HepG2 (cell line): Measurements from ENCODE around the gene CD300A. TPM values are rescaled to one million over a fixed set of nuclear protein-coding genes. Genes with fewer than 3 reads are reported as not detected.

ENCODE experiments used
- ATAC-seq: fragments of 200-7000 bp; cut with Tn5 transposase; 3 replicates; pipeline ENCODE4 v1.9.1; 2020; ENCODE audit warnings: mild to moderate bottlenecking, moderate library complexity
- BruUV-seq: library from RNA; stranded (reverse); fragments of 400-500 nt; replicated peaks from 2 replicates; lab custom pipeline; 2021; lab: Mats Ljungman, UMichigan
- CTCF ChIA-PET: fragments of 300-600 bp; formaldehyde crosslinking; extraction: SDS; loops from one replicate; lab custom pipeline; 2021; ENCODE audit warnings: low total read pairs, inconsistent platforms, low intra/inter-chr PET ratio; lab: Yijun Ruan, JAX
- POLR2A ChIA-PET: fragments of 350-600 bp; sonication (Branson Sonifier 250); formaldehyde crosslinking; loops from one replicate; lab custom pipeline; 2020; ENCODE audit warnings: antibody characterized with exemption, inconsistent platforms; lab: Yijun Ruan, JAX
- DNase-seq: peaks from one replicate; pipeline ENCODE4 v3.0.0-alpha.2; 2015; ENCODE audit warnings: low spot score
- FAIRE-seq: peaks from 3 replicates; lab custom pipeline; 2011; peaks lifted over from hg19 to GRCh38; lab: Jason Lieb, UNC
- H2AFZ ChIP-seq: one replicate; pipeline ENCODE4 v1.6.1; 2011; ENCODE audit warnings: low read length, inconsistent platforms
- H3K27ac ChIP-seq: fragments of 300-600 bp; 3 replicates; pipeline ENCODE4 v1.8.0; 2011; ENCODE audit warnings: mixed run types, mild to moderate bottlenecking, mixed read lengths, low read length, inconsistent platforms; ENCODE audit not compliant: insufficient read depth; ENCODE audit errors: extremely low read length
- H3K27me3 ChIP-seq, 2 experiments: fragments of 200-600 bp in 1 of 2; 2 replicates in 1 of 2; 3 replicates in 1 of 2; pipeline versions ENCODE4 v1.6.0 to v1.8.0; 2011; ENCODE audit warnings: low read length in 2 of 2, mild to moderate bottlenecking in 2 of 2, moderate library complexity in 2 of 2, inconsistent platforms in 1 of 2; ENCODE audit not compliant: insufficient read depth in 2 of 2, control insufficient read depth in 1 of 2
- H3K36me3 ChIP-seq, 2 experiments: fragments of 200-600 bp in 1 of 2; replicated peaks in 1 of 2; 2 replicates in 1 of 2; 3 replicates in 1 of 2; pipeline versions ENCODE4 v1.5.1 to v1.8.0; 2011; ENCODE audit warnings: low read length in 2 of 2, inconsistent platforms in 1 of 2; ENCODE audit not compliant: insufficient read depth in 2 of 2, control insufficient read depth in 1 of 2
- H3K4me1 ChIP-seq: 2 replicates; pipeline ENCODE4 v1.5.1; 2012; ENCODE audit warnings: low read length, inconsistent platforms; ENCODE audit not compliant: insufficient read depth
- H3K4me2 ChIP-seq: 2 replicates; pipeline ENCODE4 v1.6.0; 2011; ENCODE audit warnings: low read depth, low read length, inconsistent platforms
- H3K4me3 ChIP-seq, 3 experiments: fragments of 200-600 bp in 1 of 3; sonication (generic), shearing (Covaris generic) in 1 of 3; replicated peaks in 1 of 3; 2 replicates each; pipeline ENCODE4 v1.5.1; 2011 to 2016; ENCODE audit warnings: low read length in 3 of 3, inconsistent platforms in 2 of 3, low read depth in 2 of 3, mild to moderate bottlenecking in 2 of 3, control low read depth in 1 of 3, mixed read lengths in 1 of 3; ENCODE audit not compliant: insufficient read depth in 1 of 3
- H3K79me2 ChIP-seq: one replicate; pipeline ENCODE4 v1.6.1; 2011; ENCODE audit warnings: low read length, inconsistent platforms; ENCODE audit not compliant: insufficient read depth
- H3K9ac ChIP-seq: 2 replicates; pipeline ENCODE4 v1.6.0; 2011; ENCODE audit warnings: mild to moderate bottlenecking, low read depth, low read length, inconsistent platforms; ENCODE audit not compliant: insufficient read depth
- H3K9me3 ChIP-seq: 2 replicates; pipeline ENCODE4 v1.5.1; 2012; ENCODE audit warnings: mild to moderate bottlenecking, low read length
- H4K20me1 ChIP-seq: 2 replicates; pipeline ENCODE4 v1.6.0; 2011; ENCODE audit warnings: inconsistent platforms, mild to moderate bottlenecking, low read length, moderate library complexity; ENCODE audit not compliant: insufficient read depth
- EP300 ChIP-seq, 3 experiments: sonication (generic) in 1 of 3; formaldehyde crosslinking in 1 of 3; IDR thresholded peaks; 2 replicates each; pipeline versions ENCODE4 v1.5.1 to v1.6.1; 2011 to 2020; ENCODE audit warnings: low read depth in 2 of 3, low read length in 2 of 3, borderline replicate concordance in 1 of 3, improper control_type of control experiment in 1 of 3, mild to moderate bottlenecking in 1 of 3, missing genetic modification reagents in 1 of 3, moderate library complexity in 1 of 3
- GABPB1 ChIP-seq: IDR thresholded peaks from 2 replicates; pipeline ENCODE4 v1.6.1; 2016; ENCODE audit warnings: mild to moderate bottlenecking, missing genetic modification reagents, moderate library complexity, missing compliant biosample characterization
- HNRNPK ChIP-seq: fragments of 200-400 bp; formaldehyde crosslinking; IDR thresholded peaks from 2 replicates; pipeline ENCODE4 v1.6.1; 2018; ENCODE audit warnings: low read length, low read depth, moderate library complexity, mild to moderate bottlenecking; ENCODE audit not compliant: poor library complexity, severe bottlenecking
- KLF16 ChIP-seq, 2 experiments: sonication (generic) in 1 of 2; formaldehyde crosslinking in 1 of 2; IDR thresholded peaks; 2 replicates each; pipeline versions ENCODE4 v1.6.1 to v1.8.0; 2016 to 2023; ENCODE audit warnings: missing genetic modification reagents in 2 of 2, missing compliant biosample characterization in 1 of 2
- MTF2 ChIP-seq: sonication (generic); formaldehyde crosslinking; IDR thresholded peaks from 2 replicates; pipeline ENCODE4 v1.5.0; 2020; ENCODE audit warnings: missing genetic modification reagents, borderline replicate concordance
- MXI1 ChIP-seq: IDR thresholded peaks from 3 replicates; pipeline ENCODE4 v1.6.1; 2012; ENCODE audit warnings: low read depth, low read length, inconsistent platforms, borderline replicate concordance
- MYPOP ChIP-seq: sonication (generic); formaldehyde crosslinking; IDR thresholded peaks from 2 replicates; pipeline ENCODE4 v1.8.1; 2023; ENCODE audit warnings: mild to moderate bottlenecking, moderate library complexity, missing genetic modification reagents
- NONO ChIP-seq, 2 experiments: fragments of 450-650 bp in 1 of 2; sonication (generic) in 1 of 2; formaldehyde crosslinking in 1 of 2; IDR thresholded peaks in 1 of 2; conservative IDR thresholded peaks in 1 of 2; 2 replicates each; pipeline versions ENCODE4 v1.6.1 to v1.8.0; 2017 to 2022; ENCODE audit warnings: mild to moderate bottlenecking in 1 of 2, missing genetic modification reagents in 1 of 2, moderate library complexity in 1 of 2
- RFXAP ChIP-seq: sonication (generic); formaldehyde crosslinking; IDR thresholded peaks from 2 replicates; pipeline ENCODE4 v1.4.0; 2020; ENCODE audit warnings: missing genetic modification reagents, borderline replicate concordance
- SMAD3 ChIP-seq: sonication (generic); formaldehyde crosslinking; IDR thresholded peaks from 2 replicates; pipeline ENCODE4 v1.4.0; 2020; ENCODE audit warnings: missing genetic modification reagents
- YY1 ChIP-seq: IDR thresholded peaks from 2 replicates; pipeline ENCODE4 v1.6.1; 2011; ENCODE audit warnings: low read length, low read depth, moderate library complexity, mild to moderate bottlenecking; ENCODE audit not compliant: insufficient read depth, insufficient replicate concordance
- ZBTB14 ChIP-seq: sonication (generic); formaldehyde crosslinking; IDR thresholded peaks from 2 replicates; pipeline ENCODE4 v1.4.0; 2020; ENCODE audit warnings: missing genetic modification reagents
- ZBTB3 ChIP-seq: sonication (generic); formaldehyde crosslinking; IDR thresholded peaks from 2 replicates; pipeline ENCODE4 v1.4.0; 2020; ENCODE audit warnings: low read depth, mild to moderate bottlenecking, moderate library complexity, missing genetic modification reagents, borderline replicate concordance
- ZBTB42 ChIP-seq: sonication (generic); formaldehyde crosslinking; IDR thresholded peaks from 2 replicates; pipeline ENCODE4 v1.5.0; 2020; ENCODE audit warnings: mild to moderate bottlenecking, missing genetic modification reagents
- ZFP82 ChIP-seq: sonication (generic); formaldehyde crosslinking; IDR thresholded peaks from 2 replicates; pipeline ENCODE4 v1.5.1; 2020; ENCODE audit warnings: mild to moderate bottlenecking, missing genetic modification reagents, borderline replicate concordance
- ZNF138 ChIP-seq: sonication (generic); formaldehyde crosslinking; IDR thresholded peaks from 2 replicates; pipeline ENCODE4 v1.5.0; 2020; ENCODE audit warnings: mild to moderate bottlenecking, low read depth, missing genetic modification reagents
- ZNF383 ChIP-seq: sonication (generic); formaldehyde crosslinking; IDR thresholded peaks from 2 replicates; pipeline ENCODE4 v1.4.0; 2020; ENCODE audit warnings: missing genetic modification reagents, mild to moderate bottlenecking, borderline replicate concordance
- ZNF510 ChIP-seq: sonication (generic); formaldehyde crosslinking; IDR thresholded peaks from 2 replicates; pipeline ENCODE4 v1.4.0; 2020; ENCODE audit warnings: low read depth, mild to moderate bottlenecking, missing genetic modification reagents
- ZNF83 ChIP-seq: sonication (generic); formaldehyde crosslinking; IDR thresholded peaks from 2 replicates; pipeline ENCODE4 v1.4.0; 2020; ENCODE audit warnings: missing genetic modification reagents, mild to moderate bottlenecking, borderline replicate concordance
- WGBS: methylation state at CpG from one replicate; pipeline ENCODE4 v1.1.6; 2017; ENCODE audit warnings: low lambda C conversion rate; 5-methylcytosine and 5-hydroxymethylcytosine counted together
- in situ Hi-C: cut with HindIII; loops from 2 replicates; pipeline ENCODE4 v1.10.0; 2017; ENCODE audit warnings: low pct_unique_long_range_greater_than_20kb; ENCODE audit not compliant: extremely low pct_ligation_motif_present
- intact Hi-C: fragments of 100-400 bp; cut with micrococcal nuclease; formaldehyde crosslinking; loops from one replicate; pipeline ENCODE4 v1.10.0; 2022; ENCODE audit not compliant: unreplicated experiment
- polyA plus RNA-seq, 8 experiments: library from polyadenylated mRNA; depleted of rRNA in 3 of 8; stranded (reverse) in 7 of 8; unstranded in 1 of 8; fragments of >200 nt; fragmentation: Illumina TruSeq in 4 of 8; extraction: Trizol in 4 of 8; gene quantifications; 2 replicates each; pipeline versions ENCODE4 v1.2.1 to v1.2.3, GENCODE V29; 2011 to 2016; ENCODE audit warnings: low read depth in 4 of 8, missing spikeins in 1 of 8, mixed read lengths in 1 of 8; ENCODE audit not compliant: insufficient read depth in 1 of 8
- total RNA-seq, 5 experiments: library from RNA; depleted of rRNA; stranded (reverse); fragments of >200 nt; fragmentation: Illumina TruSeq; extraction: Trizol; gene quantifications; 2 replicates each; pipeline ENCODE4 v1.2.3, GENCODE V29; 2016; ENCODE audit warnings: low read depth in 1 of 5

Gene CD300A
- total and polyA plus RNA-seq, 2 of the 13 experiments (the other 11 are each of a cell fraction or from before 2014, with no cell fraction given), result not detected

DNA sequence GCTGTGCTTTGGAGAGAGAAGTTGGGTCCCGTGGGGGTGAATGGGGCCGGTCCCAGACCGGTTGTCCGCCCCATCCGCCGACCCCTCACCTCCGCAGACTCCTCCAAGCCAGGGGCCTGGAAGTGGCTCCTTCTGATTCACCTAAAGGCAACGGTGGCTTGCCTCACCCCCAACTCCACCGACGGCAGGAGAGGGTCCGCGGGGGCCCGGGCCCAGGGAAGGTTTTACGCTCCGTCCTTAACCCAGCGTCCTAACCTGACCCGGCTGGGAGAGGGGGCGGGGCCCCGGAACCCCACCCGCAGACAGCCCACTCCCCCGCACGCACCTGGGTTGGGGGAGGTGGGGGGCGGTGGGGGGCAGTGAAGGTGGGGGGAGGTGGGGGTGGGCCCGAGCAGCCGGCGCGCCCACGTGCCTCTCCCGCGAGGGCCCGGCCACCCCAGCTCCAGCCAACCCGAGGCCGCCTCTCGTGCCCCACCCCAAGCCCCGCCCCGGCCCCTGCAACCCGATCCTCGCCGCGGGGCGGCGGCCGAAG is 12.7 kb upstream of the CD300A start:
- no peak overlapping the region for H2AFZ ChIP-seq
- H3K4me2 ChIP-seq, result peak overlapping the region; percentile 95
- in situ Hi-C loops, result no loop called here
- no peak overlapping the region for H3K27ac ChIP-seq
- peaks cover 0 to 13% of the 10 kb centered on the region in 2 experiments; a peak in 1 of 5 replicates for H3K27me3 ChIP-seq
- ChIA-PET CTCF (no interaction called here), POLR2A (interaction anchor here (1.5 to 6.2 kb wide), 11 partner anchors 11 to 283 kb away, joined by 4 to 126 read pairs (median 18); partner anchors contain the start of gene RAB37)
- no TSS peak for BruUV-seq
- peak; percentile 90 for ATAC-seq
- H3K36me3 ChIP-seq, result peaks cover 1 to 2% of the 10 kb centered on the region in 2 experiments; a peak in 1 of 5 replicates
- H4K20me1 ChIP-seq, result no peaks in the 10 kb centered on the region; the same call in 1 of the 2 replicates
- H3K4me3 ChIP-seq, result peak overlapping the region; percentile 46 to 83 (median 62); a peak in 5 of 6 replicates
- intact Hi-C loops, result loop anchor here (1.0 to 10.0 kb wide), 3 partner anchors 10 to 249 kb away; partner anchors contain the start of gene RPL38
- DNase-seq, result no peak
- no peaks in the 10 kb centered on the region for H3K9me3 ChIP-seq
- WGBS, result 3% methylated on average over 6 of the region's 43 CpGs
- H3K79me2 ChIP-seq, result no peaks in the 10 kb centered on the region
- no peak for FAIRE-seq
- H3K9ac ChIP-seq, result peak overlapping the region; percentile 38
- H3K4me1 ChIP-seq, result peaks cover 39% of the 10 kb centered on the region
- 0 out of 3 replicates have a peak, but pooled peaks have one; percentile 63 for TF ChIP-seq MXI1
- TF ChIP-seq MYPOP, result no peak
- TF ChIP-seq RFXAP (CRISPR knock-in tag), result no peak
- TF ChIP-seq HNRNPK, result peak; percentile 93
- no peak for TF ChIP-seq MTF2
- TF ChIP-seq ZBTB42 (CRISPR knock-in tag), result peak; percentile 27; the same call in 1 of the 2 replicates
- no peak for TF ChIP-seq EP300 (IDR thresholded peaks at IDR 0.05; ENCODE audit: low read depth in 2 of 2, low read length in 2 of 2)
- TF ChIP-seq EP300 (CRISPR knock-in tag; IDR thresholded peaks at IDR 0.05; ENCODE audit: borderline replicate concordance), result no peak
- no peak for TF ChIP-seq ZNF138 (CRISPR knock-in tag)
- TF ChIP-seq YY1, result no peak
- TF ChIP-seq ZNF383, result peak; percentile 42; the same call in 1 of the 2 replicates
- no peak for TF ChIP-seq ZNF83 (CRISPR knock-in tag)
- TF ChIP-seq ZNF510, result no peak
- TF ChIP-seq SMAD3, result no peak
- no peak for TF ChIP-seq ZBTB3
- TF ChIP-seq NONO (IDR thresholded peaks at IDR 0.05), result no peak
- peak; percentile 30; the same call in 1 of the 2 replicates for TF ChIP-seq NONO (CRISPR knock-in tag; conservative IDR thresholded peaks at IDR 0.05)
- no peak for TF ChIP-seq ZFP82 (CRISPR knock-in tag)
- TF ChIP-seq GABPB1 (CRISPR knock-in tag), result no peak
- no peak for TF ChIP-seq KLF16 (CRISPR knock-in tag; IDR thresholded peaks at IDR 0.05)
- TF ChIP-seq ZBTB14, result no peak
